HG03103 (cell line): Measurements from ENCODE around the gene AP3S1.
"Not testable (repeated sequence)": the region's sequence is repeated elsewhere in the genome, so short reads cannot be mapped to it uniquely, and the experiment has no call there.

Experiments
- ATAC-seq: cut with Tn5 transposase; IDR thresholded peaks from one replicate; pipeline ENCODE4 v1.9.1; 2021; ENCODE audit warnings: low read depth; ENCODE audit not compliant: unreplicated experiment

AP3S1 gene

DNA sequence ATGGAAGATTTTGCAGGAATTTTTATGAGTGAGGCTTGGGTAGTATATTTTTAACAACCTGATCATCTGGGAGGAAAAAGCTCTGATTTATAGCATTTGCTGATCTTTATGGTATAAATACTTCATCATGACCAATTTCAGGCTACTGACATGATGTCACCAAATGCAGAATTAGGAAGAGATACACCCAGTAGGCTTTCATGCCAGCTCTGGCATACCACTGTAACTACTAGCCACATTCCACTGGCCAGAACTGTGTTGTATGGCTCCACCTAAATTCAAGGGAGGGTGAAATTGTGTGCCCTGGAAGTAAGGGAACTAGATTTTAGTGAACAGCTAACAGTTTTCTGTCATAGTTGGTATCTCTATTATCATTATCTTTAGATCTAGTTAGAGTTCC lies 17.6 kb downstream of the AP3S1 start:
- no peak for ATAC-seq

DNA sequence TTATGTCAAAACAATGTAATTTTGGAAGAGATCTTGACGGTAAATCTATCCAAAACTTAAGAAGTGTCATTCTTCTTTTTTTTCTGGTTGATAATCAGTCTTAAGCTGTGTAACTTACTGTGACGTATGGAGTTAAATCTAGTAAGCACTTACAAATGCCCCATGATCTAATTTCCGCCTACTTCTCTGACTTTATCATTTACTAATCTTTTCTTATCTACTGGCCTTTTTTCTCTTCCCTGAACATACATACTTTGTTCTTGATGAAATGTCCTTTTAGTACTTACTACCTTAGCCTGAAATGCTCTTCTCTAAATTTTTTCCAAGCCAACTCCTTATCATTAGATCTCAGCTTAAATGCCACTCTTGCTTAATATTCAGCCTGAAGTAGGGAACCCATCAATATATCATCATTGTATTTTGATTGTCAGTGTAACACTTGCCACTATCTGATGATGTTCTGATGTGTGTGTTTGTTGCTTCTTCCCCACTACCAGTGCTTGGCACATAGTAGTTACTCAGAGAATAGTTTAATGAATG lies 27.6 kb downstream of the AP3S1 start:
- ATAC-seq = no peak

DNA sequence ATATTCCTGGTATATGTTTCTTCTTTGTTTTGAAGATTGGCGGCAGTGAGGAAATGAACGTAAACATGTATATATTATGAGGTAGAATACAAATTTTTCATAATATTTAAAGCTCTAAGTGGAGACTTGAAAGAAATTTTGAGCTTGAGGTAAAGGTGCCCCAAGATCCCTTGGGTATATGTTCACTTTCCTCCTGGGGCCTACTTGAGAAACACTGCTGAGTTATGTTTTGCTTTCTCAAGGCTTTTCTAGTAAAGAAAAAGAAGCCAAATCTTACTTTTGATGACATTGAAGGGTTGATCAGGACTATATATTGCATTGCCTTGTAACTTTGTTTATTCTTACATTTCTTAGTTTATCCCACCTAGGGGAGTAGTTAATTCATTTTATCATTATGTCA lies 30.7 kb downstream of the AP3S1 start:
- ATAC-seq = no peak

DNA sequence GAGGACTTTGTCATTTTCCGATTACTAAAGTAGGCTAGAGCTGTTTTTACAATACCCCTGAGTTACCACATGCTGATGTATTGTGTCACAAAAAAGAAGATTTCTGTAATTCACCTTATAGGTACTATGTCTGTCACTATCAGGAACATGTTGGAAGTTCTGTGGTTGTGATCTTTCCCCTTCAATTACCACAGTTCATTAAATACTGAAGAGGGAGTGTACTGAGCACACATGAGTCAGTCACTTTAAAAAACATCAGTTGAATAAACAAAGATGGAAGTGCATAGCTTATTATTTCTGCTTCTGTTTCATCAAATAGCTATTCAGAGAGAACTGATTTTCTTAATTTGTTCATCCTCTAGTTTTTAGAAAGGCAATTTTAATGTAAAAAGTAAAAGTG lies 31.7 kb downstream of the AP3S1 start:
- ATAC-seq = no peak

DNA sequence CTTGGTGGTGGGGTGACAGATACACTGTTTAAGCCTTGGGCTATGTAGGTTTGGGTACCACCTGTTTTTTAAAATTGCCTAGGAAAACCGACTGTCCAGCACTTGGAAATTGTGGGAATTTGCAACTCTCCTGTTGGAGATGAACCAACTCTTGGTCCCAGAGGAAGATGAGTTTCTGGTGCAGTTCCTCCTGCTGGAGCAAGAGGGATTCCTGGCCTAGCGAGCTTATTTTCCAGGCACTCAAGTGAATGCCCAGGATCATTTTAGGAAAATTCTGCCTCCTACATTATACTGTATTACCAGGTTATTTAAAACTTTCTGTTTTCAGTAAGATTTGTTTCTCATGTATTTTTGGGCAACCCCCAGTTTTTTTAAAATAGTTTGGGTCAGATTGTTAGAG lies 33.7 kb downstream of the AP3S1 start:
- no peak for ATAC-seq

DNA sequence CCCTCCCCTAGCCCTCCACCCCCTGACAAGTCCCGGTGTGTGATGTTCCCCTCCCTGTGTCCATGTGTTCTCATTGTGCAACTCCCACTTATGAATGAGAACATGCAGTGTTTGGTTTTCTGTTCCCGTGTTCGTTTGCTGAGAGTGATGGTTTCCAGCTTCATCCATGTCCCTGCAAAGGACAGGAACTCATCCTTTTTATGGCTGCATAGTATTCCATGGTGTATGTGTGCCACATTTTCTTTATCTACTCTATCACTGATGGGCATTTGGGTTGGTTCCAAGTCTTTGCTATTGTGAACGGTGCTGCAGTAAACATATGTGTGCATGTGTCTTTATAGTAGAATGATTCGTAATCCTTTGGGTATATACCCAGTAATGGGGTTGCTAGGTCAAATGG lies 35.6 kb downstream of the AP3S1 start:
- not testable (repeated sequence) for ATAC-seq

DNA sequence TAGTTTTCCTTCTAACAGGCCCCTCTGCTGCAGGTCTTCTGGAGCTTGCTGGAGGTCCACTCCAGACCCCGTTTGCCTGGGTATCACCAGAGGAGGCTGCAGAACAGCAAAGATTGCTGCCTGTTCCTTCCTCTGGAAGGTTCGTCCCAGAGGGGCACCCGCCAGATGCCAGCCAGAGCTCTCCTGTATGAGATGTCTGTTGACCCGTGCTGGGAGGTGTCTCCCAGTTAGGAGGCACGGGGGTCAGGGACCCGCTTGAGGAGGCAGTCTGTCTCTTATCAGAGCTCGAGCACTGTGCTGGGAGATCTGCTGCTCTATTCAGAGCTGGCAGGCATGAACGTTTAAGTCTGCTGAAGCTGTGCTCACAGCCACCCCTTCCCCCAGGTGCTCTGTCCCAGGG lies 40.7 kb downstream of the AP3S1 start:
- not testable (repeated sequence) for ATAC-seq

DNA sequence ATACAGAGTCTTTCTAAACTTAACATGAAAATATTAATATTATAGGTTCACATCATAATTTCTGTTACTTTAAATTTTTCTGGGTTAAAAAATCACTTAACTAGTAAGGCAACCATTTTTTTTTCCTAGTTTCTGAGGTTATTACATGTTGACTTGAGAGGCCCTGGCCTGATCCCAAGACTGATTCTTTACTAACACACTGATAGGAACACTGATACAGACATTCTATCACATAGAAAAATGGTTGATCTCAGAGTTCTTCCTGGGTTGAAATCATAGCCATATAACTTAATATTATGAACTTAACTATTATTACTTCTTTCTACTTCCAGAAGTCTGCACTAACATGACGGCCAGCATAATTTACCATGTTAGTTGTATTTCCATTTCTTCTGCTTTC lies 43.0 kb downstream of the AP3S1 start:
- no peak for ATAC-seq

DNA sequence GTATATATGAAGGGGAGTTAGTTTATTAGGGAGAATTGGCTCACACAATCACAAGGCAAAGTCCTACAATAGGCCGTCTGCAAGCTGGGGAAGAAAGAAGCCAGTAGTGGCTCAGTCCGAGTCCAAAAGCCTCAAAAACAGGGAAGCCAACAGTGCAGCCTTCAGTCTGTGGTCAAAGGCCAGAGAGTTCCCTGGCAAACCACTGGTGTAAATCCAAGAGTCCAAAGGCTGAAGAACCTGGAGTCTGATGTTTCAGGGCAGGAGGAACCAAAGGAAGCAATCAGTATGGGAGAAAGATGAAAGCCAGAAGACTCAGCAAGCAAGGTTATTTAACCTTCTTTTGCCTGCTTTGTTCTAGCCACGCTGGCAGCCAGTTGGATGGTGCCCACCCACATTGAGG lies 43.5 kb downstream of the AP3S1 start:
- ATAC-seq = not testable (repeated sequence)

DNA sequence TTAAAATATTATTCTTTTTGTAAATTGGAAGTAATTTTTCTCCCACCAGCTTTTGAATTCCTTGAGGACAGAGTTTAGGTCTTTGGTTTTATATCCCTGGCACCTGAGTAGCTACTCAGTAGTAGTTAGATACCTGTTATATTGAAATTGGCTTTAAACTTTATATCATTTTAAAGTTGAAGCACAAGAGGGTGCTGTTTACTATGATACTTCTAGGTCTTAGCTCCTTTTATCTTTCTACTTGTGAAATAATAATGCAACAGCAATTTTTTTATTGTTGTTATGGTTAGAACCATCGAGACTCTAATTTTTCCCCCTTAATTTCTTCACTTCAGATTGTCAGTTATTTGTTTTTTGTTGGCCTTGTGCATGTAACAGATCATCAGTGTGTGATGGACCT lies 46.3 kb downstream of the AP3S1 start:
- ATAC-seq = no peak

DNA sequence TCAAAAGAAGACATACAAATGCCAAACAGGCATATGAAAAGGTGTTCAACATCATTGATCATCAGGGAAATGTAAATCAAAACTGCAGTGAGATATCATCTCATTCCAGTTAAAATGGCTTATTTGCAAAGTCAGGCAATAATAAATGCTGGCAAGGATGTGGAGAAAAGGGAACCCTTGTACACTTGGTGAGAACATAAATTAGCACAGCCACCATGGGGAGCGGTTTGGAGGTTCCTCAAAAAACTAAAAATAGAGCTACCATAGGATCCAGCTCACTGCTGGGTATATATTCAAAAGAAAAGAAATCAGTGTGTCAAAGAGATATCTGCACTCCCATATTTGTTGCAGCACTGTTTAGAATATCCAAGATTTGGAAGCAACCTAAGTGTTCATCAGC lies 50.3 kb downstream of the AP3S1 start:
- no peak for ATAC-seq

DNA sequence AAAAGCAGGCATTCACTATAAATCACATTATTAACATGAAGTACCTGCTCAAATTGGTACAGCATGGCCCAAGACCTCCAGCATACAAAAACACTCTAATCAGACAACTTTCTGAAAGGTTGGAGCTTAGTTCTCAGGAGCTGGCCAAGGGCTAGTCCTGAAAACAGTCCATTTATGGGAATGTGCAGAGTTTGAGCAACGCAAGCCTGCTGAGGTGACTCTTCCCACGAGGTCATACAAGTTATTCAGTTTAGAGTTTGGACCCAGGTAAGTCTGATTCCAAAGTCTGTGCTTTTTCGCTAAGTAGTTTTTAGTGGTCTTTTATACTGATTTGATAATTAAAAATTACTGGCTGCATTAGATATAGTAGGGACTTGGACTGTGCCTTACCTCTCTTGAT lies 52.6 kb downstream of the AP3S1 start:
- ATAC-seq = no peak

DNA sequence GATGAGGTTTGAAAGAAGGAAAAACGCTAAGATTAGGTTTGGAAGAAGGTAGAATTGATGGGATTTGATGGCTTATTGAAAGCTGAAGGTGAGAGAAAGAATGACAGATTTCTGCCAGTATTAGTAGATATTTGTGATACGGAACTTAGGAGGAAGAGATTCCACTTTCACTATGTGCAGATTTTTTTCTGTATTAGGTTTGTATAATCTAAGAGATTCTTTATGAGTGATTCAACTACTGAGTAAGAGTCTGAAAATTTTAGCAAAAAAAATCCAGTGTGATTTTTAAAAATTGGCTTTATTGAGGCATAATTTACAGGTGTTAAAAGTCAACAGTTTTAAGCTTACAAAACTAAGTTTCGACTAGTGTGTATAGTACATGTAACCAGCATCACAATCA lies 54.1 kb downstream of the AP3S1 start:
- no peak for ATAC-seq

DNA sequence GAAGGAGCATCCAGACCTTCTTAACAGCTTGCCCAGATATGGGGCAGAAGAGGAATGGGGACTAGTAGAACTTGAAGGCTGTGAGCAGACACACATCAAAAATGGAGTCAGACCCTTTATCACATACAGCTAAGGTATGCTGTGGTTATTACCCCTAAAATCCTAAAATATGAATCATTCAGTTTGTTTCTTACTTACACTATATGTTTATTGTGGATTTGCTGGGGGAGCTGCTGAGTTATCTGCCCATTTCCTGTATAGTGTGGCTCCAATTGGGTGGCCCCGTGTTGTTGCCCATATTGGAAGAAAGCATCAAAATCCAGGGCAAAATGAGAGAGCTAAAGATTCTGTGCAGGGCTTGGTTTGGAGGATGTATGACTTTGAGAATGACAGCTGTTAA lies 56.9 kb downstream of the AP3S1 start:
- no peak for ATAC-seq

DNA sequence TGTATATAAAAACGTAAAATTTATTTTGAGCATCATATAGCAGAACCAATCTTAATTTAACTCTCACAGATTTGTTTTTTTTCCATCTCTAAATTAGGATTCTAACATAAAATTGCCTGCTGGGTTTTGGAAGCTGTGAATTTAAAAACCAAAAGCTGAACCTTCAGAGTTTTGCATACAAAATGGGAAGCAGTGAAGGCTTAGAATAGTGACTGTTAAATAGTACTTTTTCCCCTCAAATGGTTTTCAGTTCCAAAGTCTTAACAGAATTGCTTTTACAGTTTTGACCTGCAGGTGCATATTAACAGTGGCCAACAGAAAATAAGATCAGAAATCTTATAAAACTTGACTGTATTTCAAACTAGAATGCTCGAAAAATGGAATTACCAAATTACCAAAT lies 65.4 kb downstream of the AP3S1 start:
- ATAC-seq = no peak

DNA sequence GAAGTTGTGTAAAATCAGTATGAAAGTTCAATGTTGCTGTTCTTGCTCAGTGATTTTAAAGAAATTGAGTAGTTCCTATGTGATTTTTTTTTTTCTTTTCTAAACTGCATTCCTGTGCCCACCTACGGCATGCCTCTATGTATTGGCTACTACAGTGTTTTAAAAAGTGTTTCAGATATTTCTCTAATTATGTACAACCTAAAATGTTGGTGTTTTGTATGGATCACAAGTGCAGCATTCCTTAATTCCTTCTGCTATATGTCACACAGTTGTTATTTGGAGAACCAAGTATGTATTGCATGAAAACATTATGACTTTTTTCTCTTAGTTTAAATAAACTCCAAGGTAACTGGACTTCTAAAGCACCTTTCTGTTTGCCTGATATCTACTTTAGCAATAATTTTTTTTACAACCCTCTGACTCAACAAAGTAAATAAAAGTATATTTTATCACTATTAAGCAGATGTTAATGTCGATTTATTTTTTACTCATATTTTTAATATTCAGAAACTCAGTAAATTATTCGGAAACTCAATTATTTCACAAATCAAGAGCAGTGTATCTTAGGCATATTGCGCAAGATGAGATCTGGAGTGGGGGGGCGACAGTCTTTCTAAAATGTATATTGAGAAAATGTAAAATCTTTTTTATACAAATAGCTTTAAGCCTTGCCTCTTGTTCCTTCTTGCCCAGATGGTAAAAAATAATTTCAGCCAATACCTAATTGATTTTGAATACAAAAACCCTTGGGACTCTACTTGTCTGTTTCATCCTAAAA lies 72.1 kb downstream of the AP3S1 start:
- not testable (repeated sequence) for ATAC-seq

DNA sequence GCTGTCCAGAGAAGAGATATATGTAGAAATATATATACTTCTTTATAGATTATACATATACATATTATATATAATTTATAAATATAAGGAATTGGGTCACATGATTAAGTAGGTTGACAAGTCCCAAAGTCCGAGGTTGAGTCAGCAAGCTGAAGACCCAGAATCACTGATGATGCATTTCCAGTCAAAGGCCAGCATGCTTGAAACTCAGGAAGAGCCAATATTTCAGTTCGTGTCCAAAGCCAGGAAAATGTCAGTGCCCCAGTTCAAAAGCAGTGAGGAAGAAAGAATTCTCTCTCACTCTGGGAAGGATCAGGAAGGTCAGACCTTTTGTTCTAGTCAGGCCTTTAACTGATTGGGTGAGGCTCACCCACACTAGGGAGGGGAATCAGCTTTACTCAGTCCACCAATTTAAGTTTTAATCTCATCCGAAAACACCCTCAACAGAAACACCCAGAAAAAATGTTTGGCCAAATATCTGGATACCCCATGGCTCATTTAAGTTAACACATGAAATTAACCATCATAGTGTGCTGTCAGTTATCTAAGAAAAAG lies 78.5 kb downstream of the AP3S1 start:
- no peak for ATAC-seq

DNA sequence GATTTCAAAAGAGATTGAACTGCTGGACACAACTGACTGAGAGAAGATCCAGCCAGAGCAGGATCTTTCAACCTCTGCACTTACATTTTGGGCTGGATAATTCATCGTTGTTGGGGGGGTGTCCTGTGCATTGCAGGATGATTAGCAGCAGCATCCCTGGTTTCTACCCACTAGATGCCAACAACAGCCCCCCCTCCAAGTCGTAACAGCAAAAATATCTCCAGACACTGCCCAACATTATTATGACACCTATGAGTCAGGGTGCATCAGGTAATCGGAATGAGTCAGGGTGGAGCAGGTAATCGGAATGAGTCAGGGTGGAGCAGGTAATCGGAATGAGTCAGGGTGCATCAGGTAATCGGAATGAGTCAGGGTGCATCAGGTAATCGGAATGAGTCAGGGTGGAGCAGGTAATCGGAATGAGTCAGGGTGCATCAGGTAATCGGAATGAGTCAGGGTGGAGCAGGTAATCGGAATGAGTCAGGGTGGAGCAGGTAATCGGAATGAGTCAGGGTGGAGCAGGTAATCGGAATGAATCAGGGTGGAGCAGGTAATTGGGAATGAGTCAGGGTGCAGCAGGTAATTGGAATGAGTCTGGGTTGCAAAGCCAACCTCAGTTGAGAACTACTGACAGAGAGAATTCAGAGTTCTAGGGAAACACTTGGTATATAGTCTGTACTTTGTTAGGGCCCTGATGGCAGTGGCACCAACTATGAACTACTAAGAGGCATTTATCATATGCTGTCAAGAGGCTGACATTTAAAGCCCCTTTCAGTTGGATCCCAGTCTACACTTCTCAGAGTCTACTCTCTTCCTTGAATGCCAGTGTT lies 87.1 kb downstream of the AP3S1 start:
- ATAC-seq = not testable (repeated sequence)

DNA sequence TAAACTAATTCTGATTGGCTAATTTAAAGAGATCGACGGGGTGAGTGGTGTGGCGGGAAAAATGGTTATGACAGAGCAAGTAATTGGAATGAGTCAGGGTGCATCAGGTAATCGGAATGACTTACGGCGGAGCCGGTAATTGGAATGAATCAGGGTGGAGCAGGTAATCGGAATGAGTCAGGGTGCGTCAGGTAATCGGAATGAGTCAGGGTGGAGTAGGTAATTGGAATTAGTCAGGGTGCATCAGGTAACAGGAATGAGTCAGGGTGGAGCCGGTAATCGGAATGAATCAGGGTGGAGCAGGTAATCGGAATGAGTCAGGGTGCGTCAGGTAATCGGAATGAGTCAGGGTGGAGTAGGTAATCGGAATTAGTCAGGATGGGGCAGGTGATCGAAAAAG lies 88.4 kb downstream of the AP3S1 start:
- not testable (repeated sequence) for ATAC-seq

DNA sequence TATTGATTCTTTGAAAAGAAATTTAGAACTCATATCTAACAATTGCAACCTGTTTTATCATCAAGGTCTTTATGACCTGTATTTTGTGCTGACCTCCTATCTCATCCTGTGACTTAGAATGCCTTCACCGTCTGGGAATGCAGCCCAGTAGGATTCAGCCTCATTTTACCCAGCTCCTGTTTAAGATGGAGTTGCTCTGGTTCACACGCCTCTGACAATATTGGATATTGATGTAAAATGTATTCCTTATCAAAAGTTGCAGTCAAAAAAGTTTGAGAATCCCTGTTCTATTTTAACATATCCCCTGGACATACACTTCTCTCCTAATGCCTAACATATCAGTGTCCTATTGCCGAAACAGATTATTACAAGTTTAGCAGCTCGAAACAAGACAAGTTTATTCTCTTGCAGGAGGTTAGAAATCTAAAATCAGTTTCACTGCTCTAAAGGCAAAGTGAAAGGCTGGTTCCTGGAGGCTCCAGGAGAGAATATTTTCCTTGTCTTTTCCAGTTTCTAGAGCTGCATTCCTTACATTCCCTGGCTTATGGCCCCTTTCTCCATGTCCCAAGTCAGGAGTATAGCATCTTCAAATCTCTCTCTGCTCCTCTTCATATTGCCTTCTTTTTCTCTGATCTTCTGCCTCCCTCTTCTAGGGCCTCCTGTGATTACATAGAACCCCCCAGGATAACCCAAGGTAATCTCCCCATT lies 89.0 kb downstream of the AP3S1 start:
- ATAC-seq = no peak

DNA sequence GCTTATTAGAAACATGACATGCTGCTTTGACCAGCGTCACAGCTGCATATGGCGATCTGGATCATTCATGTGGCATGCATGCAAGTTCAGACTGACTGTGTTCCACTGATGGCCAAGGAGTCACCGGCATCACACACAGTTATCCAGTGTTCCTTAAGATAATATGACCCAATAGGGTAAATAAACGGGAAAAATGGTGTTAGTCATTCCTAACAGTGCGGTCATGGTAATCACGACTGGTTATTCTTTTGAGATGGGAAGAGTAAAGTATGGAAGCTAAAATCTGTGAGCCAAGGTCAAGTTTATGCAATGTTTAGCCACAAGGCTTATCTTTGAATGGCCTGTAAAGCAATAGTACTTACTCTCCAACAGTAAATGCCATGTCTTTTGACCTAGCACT lies 91.3 kb downstream of the AP3S1 start:
- no peak for ATAC-seq
